Liver (tissue), 3 donors: ENCODE results near the gene SYT14.

Experiments used
- EGR1 ChIP-seq, 2 donors: IDR thresholded peaks; 2 replicates each; pipeline ENCODE4 v1.6.1; 2016 to 2018; ENCODE audit warnings: antibody characterized with exemption in 2 of 2, low read depth in 2 of 2
- FOXA1 ChIP-seq: IDR thresholded peaks from 2 replicates; pipeline ENCODE4 v1.6.1; 2016; ENCODE audit warnings: antibody characterized with exemption
- FOXA2 ChIP-seq: IDR thresholded peaks from 2 replicates; pipeline ENCODE4 v1.6.1; 2016; ENCODE audit warnings: antibody characterized with exemption
- GABPA ChIP-seq, 2 donors: IDR thresholded peaks in 1 of 2; conservative IDR thresholded peaks in 1 of 2; 2 replicates each; pipeline ENCODE4 v1.6.1; 2016; ENCODE audit warnings: antibody characterized with exemption in 2 of 2, mild to moderate bottlenecking in 1 of 2, moderate library complexity in 1 of 2
- JUND ChIP-seq, 2 donors: IDR thresholded peaks; 2 replicates each; pipeline ENCODE4 v1.6.1; 2016; ENCODE audit warnings: antibody characterized with exemption in 2 of 2
- SP1 ChIP-seq: IDR thresholded peaks from 2 replicates; pipeline ENCODE4 v1.6.1; 2018; ENCODE audit warnings: antibody characterized with exemption, mild to moderate bottlenecking
- TAF1 ChIP-seq: conservative IDR thresholded peaks from 2 replicates; pipeline ENCODE4 v1.6.1; 2016; ENCODE audit warnings: antibody characterized with exemption, mild to moderate bottlenecking
- YY1 ChIP-seq: IDR thresholded peaks from 2 replicates; pipeline ENCODE4 v1.6.1; 2016; ENCODE audit warnings: antibody characterized with exemption, mild to moderate bottlenecking
- TF ChIP-seq, protein P1 (sequence below): IDR thresholded peaks from 2 replicates; pipeline ENCODE4 v1.6.1; 2016; ENCODE audit warnings: antibody characterized with exemption, mild to moderate bottlenecking
- TF ChIP-seq, protein P2 (sequence below): IDR thresholded peaks from 2 replicates; pipeline ENCODE4 v1.6.1; 2016; ENCODE audit warnings: antibody characterized with exemption
- TF ChIP-seq, protein P3 (sequence below): fragments of 150-350 bp; IDR thresholded peaks from 2 replicates; pipeline ENCODE4 v1.5.1; 2017; ENCODE audit warnings: improper control_type of control experiment, low read depth, low read length; ENCODE audit not compliant: missing input control
- TF ChIP-seq, protein P4 (sequence below): IDR thresholded peaks from 2 replicates; pipeline ENCODE4 v1.6.1; 2016; ENCODE audit warnings: antibody characterized with exemption
- TF ChIP-seq, protein P5 (sequence below): IDR thresholded peaks from 2 replicates; pipeline ENCODE4 v1.6.1; 2016; ENCODE audit warnings: antibody characterized with exemption
- donor health status: healthy.
- donor health status: healthy.

DNA sequence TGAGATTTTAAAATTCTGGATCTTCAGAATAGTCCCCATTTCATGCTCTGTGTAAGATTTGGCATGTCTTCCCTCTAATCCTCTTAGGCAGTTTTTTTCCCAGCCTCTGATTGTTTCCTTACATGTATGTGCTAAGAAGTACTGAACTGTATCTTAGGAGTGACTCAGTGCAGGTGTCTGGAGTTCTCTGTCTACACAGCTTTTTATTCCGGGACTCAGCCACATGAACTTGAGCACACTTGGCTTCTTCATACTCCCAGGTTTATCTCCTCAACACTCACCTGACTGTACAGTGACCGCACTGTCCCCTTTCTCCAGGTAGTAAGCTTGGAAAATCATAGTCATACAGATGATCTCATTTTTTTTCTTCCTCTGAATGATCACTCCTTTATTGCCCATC is 50.7 kb downstream of the SYT14 start:
- TF ChIP-seq, protein P1, sequence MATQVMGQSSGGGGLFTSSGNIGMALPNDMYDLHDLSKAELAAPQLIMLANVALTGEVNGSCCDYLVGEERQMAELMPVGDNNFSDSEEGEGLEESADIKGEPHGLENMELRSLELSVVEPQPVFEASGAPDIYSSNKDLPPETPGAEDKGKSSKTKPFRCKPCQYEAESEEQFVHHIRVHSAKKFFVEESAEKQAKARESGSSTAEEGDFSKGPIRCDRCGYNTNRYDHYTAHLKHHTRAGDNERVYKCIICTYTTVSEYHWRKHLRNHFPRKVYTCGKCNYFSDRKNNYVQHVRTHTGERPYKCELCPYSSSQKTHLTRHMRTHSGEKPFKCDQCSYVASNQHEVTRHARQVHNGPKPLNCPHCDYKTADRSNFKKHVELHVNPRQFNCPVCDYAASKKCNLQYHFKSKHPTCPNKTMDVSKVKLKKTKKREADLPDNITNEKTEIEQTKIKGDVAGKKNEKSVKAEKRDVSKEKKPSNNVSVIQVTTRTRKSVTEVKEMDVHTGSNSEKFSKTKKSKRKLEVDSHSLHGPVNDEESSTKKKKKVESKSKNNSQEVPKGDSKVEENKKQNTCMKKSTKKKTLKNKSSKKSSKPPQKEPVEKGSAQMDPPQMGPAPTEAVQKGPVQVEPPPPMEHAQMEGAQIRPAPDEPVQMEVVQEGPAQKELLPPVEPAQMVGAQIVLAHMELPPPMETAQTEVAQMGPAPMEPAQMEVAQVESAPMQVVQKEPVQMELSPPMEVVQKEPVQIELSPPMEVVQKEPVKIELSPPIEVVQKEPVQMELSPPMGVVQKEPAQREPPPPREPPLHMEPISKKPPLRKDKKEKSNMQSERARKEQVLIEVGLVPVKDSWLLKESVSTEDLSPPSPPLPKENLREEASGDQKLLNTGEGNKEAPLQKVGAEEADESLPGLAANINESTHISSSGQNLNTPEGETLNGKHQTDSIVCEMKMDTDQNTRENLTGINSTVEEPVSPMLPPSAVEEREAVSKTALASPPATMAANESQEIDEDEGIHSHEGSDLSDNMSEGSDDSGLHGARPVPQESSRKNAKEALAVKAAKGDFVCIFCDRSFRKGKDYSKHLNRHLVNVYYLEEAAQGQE = no peak
- no peak for TF ChIP-seq YY1
- TF ChIP-seq GABPA (IDR thresholded peaks at IDR 0.05 in 1 of 2, conservative IDR thresholded peaks at IDR 0.05 in 1 of 2) = no peak
- TF ChIP-seq, protein P2, sequence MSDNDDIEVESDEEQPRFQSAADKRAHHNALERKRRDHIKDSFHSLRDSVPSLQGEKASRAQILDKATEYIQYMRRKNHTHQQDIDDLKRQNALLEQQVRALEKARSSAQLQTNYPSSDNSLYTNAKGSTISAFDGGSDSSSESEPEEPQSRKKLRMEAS = no peak
- TF ChIP-seq, protein P3, sequence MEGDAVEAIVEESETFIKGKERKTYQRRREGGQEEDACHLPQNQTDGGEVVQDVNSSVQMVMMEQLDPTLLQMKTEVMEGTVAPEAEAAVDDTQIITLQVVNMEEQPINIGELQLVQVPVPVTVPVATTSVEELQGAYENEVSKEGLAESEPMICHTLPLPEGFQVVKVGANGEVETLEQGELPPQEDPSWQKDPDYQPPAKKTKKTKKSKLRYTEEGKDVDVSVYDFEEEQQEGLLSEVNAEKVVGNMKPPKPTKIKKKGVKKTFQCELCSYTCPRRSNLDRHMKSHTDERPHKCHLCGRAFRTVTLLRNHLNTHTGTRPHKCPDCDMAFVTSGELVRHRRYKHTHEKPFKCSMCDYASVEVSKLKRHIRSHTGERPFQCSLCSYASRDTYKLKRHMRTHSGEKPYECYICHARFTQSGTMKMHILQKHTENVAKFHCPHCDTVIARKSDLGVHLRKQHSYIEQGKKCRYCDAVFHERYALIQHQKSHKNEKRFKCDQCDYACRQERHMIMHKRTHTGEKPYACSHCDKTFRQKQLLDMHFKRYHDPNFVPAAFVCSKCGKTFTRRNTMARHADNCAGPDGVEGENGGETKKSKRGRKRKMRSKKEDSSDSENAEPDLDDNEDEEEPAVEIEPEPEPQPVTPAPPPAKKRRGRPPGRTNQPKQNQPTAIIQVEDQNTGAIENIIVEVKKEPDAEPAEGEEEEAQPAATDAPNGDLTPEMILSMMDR = no peak
- TF ChIP-seq, protein P4, sequence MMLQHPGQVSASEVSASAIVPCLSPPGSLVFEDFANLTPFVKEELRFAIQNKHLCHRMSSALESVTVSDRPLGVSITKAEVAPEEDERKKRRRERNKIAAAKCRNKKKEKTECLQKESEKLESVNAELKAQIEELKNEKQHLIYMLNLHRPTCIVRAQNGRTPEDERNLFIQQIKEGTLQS = no peak
- TF ChIP-seq SP1 = no peak
- TF ChIP-seq EGR1 (IDR thresholded peaks at IDR 0.05; ENCODE audit: low read depth in 2 of 2) = no peak
- TF ChIP-seq, protein P5, sequence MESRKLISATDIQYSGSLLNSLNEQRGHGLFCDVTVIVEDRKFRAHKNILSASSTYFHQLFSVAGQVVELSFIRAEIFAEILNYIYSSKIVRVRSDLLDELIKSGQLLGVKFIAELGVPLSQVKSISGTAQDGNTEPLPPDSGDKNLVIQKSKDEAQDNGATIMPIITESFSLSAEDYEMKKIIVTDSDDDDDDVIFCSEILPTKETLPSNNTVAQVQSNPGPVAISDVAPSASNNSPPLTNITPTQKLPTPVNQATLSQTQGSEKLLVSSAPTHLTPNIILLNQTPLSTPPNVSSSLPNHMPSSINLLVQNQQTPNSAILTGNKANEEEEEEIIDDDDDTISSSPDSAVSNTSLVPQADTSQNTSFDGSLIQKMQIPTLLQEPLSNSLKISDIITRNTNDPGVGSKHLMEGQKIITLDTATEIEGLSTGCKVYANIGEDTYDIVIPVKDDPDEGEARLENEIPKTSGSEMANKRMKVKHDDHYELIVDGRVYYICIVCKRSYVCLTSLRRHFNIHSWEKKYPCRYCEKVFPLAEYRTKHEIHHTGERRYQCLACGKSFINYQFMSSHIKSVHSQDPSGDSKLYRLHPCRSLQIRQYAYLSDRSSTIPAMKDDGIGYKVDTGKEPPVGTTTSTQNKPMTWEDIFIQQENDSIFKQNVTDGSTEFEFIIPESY = no peak
- no peak for TF ChIP-seq TAF1
- TF ChIP-seq JUND (IDR thresholded peaks at IDR 0.05) = no peak
- no peak for TF ChIP-seq FOXA2
- TF ChIP-seq FOXA1 = no peak
